HEK293T (cell line): ENCODE data around the gene LIPI.

Source experiments
- ELF4 ChIP-seq: fragments of 450-650 bp; IDR thresholded peaks from 2 replicates; pipeline ENCODE4 v1.6.1; 2017; ENCODE audit warnings: antibody characterized with exemption
- HDGF ChIP-seq: fragments of 450-650 bp; IDR thresholded peaks from 2 replicates; pipeline ENCODE4 v1.6.1; 2017; ENCODE audit warnings: antibody characterized with exemption, borderline replicate concordance
- ZNF384 ChIP-seq: fragments of 450-650 bp; IDR thresholded peaks from 2 replicates; pipeline ENCODE4 v1.6.1; 2016

- TF ChIP-seq HDGF: no peak
- no peak for TF ChIP-seq ZNF384
- no peak for TF ChIP-seq ELF4
Measured at GRCh38 chr21:14215971-14216641, 5.4 kb upstream of the LIPI start, which contains the start of gene RBM11.
